ENCODE measurements around the gene GARRE1. TPM values are rescaled to one million over a fixed set of nuclear protein-coding genes. Genes with fewer than 3 reads are reported as not detected.
A peak's percentile ranks its signal among the peaks of the same experiment; 100 is the strongest.
"Not testable (repeated sequence)": the region's sequence is repeated elsewhere in the genome, so short reads cannot be mapped to it uniquely, and the experiment has no call there.

Gene GARRE1
- total RNA-seq, 1 donor from 2014 or later: 32.1 TPM

DNA sequence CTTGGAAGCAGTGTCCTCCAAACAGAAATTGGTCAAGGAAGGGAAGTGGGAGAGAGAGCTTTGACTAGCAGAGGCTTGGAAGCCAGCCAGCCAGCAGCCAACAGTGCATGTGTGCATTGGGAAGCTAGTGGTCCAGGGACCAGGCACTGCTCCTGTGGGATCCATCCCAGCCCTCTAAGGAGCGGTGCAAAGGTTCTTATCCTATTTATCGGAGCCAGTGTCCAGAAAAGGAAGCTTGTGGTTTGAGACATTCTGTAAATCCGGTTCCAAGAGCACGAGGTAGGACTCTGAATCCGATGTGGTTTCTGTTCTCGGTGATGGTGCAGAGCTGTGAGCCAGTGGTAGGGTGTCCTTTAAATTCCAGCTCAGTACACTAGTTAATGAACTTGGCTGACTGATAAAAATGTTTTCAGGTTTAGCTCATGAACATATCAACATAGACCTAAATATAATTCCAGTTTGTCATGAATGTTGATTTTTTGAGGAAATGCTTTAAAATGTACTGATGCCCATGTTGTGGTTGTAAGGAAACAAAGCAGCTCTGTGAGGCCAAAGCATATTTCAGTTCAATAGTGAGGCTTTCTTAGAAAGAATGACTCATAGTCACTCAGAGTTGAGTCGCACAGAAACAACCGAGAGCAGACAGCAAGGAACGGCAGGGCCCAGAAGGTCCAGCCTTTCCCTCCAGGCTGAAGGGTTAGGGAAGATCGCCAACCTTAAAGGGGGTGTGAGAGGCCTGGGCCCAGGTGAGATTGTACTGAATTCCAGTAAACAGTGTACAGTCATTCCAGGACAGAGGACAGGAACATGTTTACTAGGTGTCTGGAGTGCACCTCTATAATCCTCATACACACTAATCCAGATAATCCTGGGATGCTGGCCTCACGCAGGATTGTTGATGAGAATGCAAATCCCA lies 21.5 kb upstream of the GARRE1 start:
- peak; percentile 57 for DNase-seq (ENCODE audit: low read depth, low spot score)

DNA sequence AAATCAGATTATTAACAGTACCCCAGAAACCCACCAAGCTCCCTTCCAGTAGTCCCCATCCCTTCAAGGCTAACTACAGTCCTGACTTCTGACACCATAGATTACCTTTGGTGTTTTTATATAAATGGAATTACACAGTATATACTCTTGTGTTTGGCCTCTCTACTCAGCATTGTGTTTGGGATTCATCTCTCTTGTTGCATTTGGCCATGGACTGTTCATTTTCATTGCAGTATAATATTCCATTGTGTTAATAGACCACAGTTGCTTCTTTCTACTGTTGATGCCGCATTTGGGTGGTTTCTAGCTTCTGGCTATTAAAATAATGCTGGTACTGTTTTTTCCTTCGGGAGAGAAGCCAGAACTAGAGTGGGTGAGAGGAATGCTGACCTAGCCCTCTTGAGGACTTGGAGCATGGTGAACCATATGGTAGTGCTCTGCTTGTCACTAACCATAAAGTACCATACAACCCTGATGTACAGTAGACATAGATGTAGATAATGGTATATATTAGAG lies 18.9 kb upstream of the GARRE1 start:
- DNase-seq (ENCODE audit: low read depth, low spot score): no peak

DNA sequence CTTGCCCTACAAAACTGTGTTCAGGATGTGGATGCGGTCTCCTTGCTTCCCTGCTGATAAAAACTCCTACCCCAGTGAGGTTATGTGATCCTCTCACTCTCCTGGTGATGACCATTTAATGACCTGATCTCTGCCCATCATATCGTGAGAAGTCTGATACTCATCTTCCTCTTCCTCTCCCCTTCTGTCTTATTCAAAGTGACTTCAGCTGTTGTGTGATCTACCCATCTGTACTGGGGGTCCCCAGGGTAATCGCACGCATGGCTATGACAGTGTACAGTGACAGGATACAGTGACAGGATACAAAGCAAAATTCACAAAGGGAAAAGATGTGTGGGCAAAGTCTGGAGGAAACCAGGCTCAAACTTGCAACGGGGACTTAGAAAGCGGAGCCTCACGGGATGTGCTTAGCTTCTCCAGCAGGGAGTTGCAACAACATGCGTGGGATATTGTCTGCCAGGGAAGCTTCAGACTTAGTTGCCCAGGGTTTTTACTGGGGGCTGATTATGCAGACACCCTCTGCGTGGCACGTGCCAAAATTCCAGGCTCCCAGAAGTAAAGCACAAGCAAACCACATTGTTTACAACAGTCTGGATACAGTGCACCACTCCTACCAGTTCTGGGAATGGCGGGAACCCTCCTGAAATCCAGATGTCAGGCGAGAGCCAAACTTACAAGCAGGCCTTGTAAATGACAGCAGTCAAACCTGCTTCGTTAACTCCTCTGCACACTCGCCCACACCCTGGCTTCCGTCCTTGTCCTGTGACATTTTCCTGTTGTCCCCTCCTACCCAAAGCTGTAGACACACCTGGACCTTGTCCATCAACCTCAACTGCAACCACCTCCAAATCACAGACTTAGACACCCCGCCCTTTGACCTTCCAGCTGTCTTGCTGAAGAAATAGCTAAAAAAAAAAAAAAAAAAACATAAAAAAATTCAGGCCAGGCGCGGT lies 18.0 kb upstream of the GARRE1 start:
- DNase-seq (ENCODE audit: low read depth, low spot score): no peak

DNA sequence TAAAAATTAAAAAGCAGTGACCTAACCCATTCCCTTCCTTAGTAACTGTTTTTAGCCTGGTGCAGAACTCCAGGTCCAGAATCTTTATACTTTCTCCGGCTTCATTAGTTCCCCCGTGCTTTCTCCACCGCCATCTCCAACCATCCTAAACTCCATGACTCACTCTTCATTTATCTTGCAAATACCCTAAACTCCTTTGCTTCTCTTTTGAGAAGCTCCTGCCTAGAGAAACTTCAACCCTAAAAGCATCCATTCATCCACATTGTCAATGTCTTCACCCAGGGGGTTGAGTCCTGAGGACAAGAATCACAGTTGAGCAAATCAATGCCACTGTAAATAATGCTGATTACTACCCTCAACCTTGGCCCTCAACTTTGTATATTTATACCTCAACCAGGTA lies 17.1 kb upstream of the GARRE1 start:
- no peak for DNase-seq (ENCODE audit: low read depth, low spot score)

DNA sequence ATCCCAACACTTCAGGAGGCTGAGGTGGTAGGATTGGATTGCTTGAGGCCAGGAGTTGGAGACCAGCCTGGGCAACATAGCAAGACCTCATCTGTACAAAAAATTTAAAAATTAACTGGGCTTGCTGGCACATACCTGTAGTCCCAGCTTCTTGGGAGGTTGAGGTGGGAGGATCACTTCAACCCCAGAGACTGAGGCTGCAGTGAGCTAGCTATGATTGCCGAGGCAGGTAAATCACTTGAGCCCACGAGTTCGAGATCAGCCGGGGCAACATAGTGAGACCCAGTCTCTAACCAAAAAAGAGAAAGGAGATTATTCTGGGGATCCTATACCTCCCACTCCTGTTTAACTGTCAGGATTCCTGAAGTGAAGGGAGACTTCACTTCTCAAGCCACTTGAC lies 16.4 kb upstream of the GARRE1 start:
- DNase-seq (ENCODE audit: low read depth, low spot score): no peak

DNA sequence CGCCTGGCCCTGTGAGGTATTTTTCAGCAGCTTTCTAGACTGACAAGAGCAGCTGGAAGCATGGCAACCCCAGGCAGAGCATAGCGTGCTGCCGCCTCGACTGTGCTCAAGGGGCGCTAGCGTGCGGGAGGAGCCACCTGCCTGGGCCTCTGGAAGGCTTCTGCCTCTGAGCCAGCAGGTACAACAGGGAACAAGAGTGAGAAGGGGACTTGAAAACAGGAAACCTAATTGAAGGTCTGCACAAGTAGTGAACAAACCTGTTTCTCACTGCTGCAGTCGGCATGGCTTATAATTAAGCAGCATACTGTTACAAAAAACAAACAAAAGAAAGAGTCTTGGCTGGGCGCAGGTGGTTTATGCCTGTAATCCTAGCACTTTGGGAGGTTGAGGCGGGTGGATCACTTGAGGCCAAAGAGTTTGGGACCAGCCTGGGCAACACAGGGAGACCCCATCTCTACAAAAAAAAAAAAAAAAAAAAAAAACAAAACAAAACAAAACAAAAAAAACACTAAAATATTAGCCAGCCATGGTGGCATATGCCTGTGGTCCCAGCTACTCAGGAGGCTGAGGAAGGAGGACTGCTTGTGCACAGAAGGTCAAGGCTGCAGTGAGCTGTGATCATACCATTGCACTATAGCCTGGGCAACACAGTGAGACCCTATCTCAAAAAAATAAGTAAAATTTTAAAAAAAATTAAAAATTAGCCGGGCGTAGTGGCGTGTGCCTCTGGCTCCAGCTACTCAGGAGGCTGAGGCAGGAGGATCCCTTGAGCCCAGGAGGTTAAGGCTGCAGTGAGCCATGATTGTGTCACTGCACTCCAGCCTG lies 12.6 kb upstream of the GARRE1 start:
- DNase-seq (ENCODE audit: low read depth, low spot score): no peak

DNA sequence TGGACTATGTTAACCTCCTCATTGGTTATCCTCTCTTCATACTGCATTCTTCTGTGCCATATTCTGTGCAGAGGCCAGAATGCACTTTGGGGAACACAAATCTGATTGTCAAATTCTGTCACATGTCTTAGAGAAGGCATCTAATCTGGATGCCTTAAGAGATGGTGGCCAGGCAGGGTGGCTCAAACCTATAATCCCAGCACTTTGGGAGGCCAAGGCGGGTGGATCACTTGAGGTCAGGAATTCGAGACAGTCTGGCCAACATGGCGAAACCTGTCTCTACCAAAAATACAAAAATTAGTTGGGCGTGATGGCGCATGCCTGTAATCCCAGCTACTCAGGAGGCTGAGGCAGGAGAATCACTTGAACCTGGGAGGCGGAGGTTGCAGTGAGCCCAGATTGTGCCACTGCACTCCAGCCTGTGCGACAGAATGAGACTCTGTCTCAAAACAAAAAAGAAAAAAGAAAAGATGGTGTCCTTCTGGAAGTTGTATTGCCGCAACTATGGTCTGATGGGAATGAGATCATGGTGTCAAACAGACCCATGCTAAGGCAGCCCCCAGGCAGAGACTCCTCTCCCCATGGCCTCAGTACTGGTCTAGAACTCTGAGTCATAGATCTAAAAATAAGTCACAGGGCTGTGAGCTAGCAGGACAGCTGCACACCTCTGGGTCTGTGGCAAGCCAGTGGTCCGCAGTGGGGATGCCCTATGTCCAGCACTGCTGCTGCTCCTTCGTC lies 11.0 kb upstream of the GARRE1 start:
- DNase-seq (ENCODE audit: low read depth, low spot score): not testable (repeated sequence)

DNA sequence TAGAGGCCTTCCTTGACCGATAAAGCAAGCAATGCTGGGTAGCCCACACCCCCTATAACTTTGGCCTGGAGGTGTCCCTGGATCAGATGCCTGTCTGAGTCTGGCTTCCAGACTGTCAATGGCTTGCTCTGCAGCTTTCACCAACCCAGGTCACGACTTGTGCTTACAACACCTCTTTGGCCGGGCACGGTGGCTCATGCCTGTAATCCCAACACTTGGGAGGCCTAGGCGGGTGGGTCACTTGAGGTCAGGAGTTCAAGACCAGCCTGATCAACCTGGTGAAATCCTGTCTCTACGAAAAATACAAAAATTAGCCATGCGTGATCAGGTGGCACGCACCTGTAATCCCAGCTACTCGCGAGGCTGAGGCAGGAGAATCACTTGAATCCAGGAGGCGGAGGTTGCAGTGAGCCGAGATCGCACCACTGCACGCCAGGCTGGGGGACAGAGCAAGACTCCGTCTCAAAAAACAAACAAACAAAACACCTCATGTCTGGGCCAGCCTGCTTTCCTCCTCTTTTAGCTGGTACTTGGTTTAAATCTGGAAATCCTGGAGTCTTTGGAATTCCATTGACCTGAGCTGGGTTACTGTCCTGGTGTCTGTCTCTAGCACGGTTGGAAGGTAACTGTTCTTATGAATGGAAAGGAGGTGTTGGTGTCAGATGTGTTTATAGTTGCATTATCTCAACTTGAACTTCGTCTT lies 10.3 kb upstream of the GARRE1 start:
- DNase-seq (ENCODE audit: low read depth, low spot score): no peak

DNA sequence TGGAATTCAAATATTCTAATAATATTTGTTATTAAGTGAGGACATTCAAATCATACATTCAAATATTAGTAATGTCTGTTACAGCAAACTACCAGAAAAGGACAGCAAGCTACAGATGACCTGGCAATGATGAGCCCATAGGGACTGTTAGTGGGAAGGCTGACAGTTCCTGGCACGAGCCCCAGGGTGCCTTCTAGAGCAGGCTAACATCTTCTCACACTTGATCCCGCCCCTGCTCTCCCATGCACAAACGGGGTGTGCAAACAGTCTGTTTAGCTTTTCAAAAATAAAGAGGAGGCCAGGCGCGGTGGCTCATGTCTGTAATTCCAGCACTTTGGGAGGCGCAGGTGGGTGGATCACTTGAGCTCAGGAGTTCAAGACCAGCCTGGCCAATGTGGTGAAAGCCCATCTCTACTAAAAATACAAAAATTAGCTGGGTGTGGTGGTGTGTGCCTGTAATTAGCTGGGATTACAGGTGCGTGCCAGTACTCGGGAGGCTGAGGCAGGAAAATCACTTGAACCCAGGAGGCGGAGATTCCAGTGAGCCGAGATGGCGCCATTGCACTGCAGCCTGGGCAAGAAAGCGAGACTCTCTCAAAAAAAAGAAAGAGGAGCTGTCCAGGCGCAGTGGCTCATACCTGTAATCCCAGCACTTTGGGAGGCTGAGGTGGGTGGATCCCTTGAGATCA lies 9.6 kb upstream of the GARRE1 start:
- DNase-seq (ENCODE audit: low read depth, low spot score): no peak

DNA sequence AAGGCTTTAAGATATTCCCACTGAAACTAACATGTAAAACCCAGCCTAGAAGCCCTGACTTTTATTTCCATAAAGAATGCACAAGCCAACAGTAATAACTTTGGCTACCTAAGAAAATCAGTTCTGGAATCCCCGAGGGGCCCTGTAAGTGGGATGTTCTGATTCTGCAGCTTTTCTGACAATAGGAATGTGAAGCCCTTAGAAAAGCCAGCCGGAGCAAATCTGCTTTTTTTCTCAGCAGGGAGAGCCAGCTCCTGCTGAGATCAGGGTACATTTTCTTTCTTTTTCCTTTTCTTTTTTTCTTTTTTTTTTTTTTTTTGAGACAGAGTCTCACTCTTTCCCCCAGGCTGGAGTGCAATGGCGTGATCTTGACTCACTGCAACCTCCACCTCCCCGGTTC lies 8.0 kb upstream of the GARRE1 start:
- DNase-seq (ENCODE audit: low read depth, low spot score): no peak

DNA sequence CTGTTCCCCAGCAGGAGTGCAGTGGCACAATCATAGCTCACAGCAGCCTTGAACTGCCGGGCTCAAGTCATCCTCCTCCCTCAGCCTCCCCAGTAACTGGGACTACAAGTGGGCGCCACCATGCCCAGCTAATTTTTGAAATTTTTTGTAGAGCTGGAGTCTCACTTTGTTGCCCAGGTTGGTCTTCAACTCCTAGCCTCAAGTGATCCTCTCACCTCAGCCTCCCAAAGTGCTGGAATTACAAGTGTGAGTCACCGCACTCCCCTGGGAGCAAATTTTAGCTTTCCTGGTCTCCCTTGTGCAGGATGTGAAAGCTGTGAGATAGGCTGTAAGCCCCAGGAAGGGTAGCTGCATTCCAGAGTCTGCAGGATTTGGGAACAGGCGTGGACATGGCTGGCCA lies 5.4 kb upstream of the GARRE1 start:
- DNase-seq (ENCODE audit: low read depth, low spot score): no peak

DNA sequence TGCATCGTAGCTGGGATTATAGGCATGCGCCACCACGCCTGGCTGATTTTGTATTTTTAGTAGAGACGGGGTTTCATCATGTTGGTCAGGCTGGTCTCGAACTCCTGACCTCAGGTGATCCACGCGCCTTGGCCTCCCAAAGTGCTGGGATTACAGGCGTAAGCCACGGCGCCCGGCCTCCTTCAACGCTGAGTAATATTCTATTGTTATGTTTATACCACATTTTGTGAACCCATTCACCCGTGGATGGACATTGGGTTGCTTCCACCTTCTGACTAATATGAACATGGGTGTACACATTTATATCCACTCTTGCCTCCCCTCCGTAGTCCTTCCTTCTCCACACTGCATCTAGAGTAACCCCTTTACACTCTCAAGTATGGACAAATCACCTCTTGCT lies 1.2 kb upstream of the GARRE1 start:
- not testable (repeated sequence) for DNase-seq (ENCODE audit: low read depth, low spot score)

DNA sequence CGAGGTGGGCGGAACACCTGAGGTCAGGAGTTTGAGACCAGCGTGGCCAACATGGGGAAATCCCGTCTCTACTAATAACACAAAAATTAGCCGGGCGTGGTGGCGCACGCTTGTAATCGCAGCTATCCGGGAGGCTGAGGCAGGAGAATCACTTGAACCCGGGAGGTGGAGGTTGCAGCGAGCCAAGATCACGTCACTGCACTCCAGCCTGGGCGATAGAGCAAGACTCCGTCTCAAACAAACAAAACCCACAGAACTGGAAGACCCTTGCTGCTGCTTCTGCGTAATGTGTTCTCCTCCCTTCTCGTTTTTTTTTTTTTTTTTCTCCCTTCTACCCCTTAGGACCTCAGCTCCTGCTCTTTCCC lies 691 bp upstream of the GARRE1 start:
- DNase-seq (ENCODE audit: low read depth, low spot score): not testable (repeated sequence)

DNA sequence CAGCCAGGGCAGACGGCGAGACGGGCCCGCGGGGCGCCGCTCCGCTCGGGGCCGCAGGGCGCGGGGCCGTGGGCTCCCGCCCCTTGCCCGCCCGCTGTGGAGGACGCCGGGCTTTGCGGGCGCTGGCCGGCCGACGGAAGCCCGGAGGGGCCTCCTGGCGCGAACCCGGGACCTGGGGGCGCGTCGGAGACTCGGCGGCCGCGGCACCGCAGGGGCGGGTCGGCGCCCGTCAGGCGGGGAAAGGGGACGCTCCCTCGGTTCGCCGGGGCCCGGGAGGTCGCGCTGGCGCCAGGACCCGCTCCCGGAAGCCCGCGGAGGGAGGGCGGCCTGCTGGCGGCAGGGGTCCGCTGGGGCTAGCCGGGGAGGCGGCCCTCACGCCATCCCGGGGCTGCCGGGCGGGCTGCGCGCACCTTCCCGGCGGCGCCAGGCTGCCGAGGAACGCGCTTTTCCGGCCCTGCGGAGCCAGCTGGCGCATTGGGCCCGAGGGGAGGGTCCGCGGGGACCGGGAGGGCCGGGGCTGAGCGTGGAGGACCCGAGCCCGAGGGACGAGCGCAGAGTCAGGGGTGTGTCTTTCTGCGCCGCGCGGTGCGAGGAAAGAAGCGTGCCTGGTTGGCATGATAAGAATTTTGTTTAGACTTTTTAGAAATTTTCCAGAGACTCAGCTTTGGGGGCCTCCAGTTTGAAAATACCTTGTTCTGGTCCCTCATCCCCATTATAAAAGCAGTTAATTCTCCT lies 511 bp downstream of the GARRE1 start:
- no peak for DNase-seq (ENCODE audit: low read depth, low spot score)

DNA sequence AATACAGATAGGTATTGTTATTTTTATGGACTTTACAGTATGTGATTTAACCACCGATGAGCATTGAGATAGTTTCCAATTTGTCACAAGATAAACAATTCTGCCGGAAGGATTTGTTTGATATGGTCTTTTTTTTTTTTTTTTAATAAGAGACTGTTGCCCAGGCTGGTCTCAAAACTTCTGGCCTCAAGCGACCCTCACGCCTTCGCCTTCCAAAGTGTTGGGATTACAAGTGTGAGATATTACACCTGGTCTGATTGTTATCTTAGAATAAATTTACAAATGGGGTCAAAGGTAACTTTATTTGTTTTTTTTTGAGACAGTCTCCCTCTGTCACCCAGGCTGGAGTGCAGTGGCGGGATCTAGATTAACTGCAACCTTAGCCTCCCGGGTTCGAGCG lies 1.2 kb downstream of the GARRE1 start:
- no peak for DNase-seq (ENCODE audit: low read depth, low spot score)

DNA sequence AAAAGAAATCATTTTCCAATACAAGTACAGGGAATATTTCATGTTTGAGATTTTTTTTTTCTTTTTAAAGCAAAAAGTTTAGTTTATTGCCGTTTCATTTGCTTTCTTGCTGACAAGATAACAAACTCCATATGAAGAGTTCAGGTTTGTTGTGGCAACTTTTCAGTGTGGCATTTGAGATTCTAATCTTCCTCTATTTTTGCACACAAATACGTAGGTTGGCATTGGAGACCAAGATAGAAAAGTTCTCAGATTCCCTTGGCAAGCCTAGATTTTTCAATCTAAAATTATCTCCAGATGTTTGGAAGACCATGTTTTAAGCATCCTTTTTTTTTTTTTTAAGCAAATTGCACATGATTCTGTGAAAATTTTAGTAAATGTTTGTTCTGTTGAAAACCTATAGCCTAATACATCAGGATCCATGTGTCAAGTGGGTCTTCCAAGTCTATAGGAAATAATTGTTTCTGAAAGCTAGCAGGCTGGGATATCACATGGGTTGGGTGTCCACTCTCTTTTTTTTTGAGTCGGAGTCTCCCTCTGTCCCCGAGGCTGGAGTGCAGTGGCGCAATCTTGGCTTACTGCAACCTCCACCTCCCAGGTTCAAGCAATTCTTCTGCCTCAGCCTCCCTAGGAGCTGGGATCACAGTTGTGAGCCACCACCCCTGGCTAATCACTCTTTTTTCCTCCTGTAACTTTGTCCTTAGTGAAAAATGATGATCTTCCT lies 2.6 kb downstream of the GARRE1 start:
- DNase-seq (ENCODE audit: low read depth, low spot score): no peak

DNA sequence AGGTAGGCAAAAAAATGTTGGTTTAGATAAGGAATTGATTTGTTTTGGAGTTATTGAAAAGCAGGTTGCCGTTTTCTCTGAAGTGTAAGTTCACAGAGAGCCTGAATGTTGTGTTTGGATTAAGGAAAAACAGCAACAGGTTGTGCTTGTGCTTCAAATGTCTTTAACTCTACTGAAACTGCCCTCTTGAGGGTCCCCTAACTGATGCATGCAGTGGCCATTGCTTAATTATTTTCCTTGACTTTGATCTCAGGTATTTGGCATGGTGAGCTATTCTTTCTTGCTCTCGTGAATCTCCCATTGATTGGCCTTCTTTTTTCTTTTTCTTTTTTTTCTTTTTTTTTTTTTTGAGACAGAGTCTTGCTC lies 3.2 kb downstream of the GARRE1 start:
- DNase-seq (ENCODE audit: low read depth, low spot score): no peak

All from pulmonary artery endothelial cell (primary cell).